Measurements from ENCODE around the gene MKI67.
"Not testable (repeated sequence)": the region's sequence is repeated elsewhere in the genome, so short reads cannot be mapped to it uniquely, and the experiment has no call there.

MKI67 gene

DNA sequence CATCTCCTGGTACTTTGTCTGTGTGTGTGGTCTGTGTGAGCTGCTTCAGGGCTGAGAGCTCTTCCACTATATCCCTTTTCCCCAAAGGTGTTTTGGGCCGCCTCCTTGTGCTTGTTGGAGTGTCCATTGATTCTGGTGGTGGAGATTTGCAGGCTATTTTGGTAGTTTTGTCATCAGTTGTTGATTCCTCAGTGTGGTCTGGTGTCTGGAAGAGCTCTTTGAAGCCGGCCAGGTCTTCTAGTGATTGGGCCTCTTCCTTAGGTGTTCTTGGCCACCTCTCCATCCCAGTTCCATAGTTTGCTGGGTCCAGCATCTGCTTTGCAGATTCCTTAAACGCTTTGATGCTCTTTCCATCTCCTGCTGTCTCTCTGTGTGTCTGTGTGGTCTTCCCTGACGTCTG, 20.8 kb downstream of the MKI67 start:
- DNase-seq, result no peak

DNA sequence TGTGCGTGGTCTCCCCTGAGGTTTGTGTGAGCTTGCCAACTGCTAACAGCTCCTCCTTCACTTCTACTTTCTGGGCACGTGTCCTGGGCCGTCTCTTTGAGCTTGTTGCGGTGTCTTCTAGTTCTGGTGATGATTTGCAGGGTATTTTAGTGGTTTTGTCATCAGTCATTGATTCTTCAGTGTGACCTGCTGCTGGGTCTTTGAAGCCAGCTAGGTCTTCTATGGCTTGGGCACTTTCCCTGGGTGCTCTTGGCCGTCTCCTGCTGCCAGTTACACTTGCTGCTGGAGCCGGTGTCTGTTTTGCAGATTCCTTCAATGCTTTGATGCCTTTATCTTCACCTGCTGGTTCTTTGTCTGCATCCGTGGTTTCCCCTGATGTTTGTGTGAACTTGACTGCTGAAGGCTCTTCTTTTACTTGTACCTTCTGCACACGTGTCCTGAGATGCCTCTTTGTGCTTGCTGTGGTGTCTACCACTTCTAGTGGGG, 23.0 kb downstream of the MKI67 start:
- no peak for DNase-seq

DNA sequence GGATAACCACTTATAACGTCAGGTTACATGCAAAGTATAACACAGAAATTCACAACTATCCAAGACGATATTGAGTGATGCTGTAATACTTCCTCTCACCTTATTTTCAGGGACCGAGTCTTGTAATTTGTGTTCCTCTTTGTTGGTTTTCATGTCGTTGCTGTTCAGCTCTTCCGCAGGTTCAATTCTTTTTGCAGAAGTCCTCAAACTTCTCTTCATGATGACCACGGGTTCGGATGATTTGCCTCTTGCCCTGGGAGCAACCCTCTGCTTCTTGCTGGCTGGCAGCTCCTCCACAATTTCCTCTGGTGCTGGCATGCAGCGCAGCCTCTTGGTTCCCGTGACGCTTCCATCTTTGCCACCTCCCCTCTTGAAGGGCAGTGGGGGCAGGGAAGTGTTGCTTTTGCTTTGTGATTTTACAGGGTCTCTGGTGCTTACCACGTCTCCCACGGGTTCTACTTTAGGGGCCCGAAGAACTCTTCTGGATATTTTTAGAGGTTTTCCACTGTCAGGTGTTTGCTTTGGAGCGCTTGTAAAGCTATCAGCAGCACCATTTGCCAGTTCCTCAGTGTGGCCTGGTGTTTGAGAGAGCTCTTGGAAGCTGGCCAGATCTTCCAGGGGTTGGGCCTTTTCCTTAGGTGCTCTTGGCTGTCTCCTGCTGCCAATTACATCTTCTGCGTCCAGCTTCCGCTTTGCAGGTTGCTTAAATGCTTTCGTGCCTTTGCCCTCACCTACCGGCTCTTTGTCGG, 23.6 kb downstream of the MKI67 start:
- no peak for DNase-seq

DNA sequence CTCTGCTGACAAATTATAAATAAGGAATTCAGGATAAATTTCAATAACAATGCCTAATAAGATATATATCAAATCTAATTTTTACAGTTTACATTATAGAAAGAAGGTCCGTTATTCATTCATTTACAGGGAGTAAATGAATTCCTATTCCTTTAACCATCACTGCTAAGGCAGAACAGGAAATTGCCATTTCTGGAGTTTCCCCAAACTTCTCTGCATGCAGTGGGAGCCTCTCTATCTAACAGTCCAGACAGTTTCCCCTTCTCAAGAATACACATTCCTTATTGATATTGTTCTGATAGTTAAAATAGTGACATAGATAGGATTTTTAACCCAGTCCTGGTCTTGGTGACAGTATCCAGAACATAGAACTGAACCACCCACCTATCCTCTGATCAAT, 24.3 kb downstream of the MKI67 start:
- DNase-seq, result no peak

DNA sequence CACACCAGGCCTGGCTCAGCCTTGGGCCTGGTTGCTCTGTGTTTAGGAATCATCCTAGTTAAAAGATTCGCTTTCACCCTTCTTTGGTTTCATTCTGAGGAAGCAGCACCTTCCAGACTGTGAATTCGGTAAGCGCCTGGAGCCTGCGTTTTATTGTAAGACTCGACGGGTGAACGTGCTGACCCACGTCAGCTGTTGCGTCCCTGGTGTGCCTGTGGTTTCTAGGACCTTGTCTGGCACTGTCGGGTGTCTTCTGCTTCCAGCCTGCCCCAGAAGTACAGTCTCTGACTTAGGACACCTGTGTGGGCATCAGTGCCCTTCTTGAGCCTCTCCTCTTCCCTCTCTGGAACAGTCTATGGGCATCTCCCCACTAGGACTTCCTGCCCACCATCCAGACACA, 26.3 kb downstream of the MKI67 start:
- DNase-seq, result no peak

DNA sequence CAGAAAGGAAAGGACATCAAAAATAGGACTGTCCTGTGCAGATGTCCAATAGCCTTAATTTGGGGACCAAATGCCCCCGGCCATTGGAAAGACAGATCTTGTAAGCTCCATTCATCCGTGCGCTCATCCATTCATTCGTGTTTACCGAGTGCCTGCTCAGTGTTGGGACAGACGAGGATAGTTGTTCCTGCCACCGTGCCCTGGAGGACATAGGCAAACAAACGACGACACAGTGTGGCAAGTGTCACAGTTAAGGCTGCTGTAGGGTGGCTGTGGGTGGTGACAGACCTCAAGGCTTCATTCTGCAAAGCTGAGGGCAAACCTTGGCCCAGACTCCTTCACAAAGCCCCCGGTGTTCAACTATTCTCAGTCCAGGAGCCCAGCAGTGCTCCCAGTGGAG, 27.6 kb downstream of the MKI67 start:
- DNase-seq, result no peak

DNA sequence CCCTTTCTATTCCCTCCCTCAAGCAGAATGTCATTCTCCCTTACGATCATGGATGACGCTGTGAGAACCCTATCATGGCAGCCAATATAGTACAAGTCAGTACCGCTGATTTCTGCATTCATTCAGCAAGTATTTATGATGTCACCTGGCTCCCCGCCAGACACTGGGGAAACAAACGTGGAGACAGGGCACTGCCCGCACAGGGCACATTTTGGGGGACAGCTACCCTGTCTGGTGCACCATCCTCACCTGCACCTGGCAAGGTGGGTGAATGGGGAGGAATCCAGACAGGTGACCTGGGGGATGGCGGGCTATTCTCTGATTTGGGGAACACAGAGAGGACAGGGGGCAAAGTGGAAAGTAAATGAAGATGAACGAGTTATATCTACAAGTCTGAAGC, 28.4 kb downstream of the MKI67 start:
- DNase-seq, result no peak

DNA sequence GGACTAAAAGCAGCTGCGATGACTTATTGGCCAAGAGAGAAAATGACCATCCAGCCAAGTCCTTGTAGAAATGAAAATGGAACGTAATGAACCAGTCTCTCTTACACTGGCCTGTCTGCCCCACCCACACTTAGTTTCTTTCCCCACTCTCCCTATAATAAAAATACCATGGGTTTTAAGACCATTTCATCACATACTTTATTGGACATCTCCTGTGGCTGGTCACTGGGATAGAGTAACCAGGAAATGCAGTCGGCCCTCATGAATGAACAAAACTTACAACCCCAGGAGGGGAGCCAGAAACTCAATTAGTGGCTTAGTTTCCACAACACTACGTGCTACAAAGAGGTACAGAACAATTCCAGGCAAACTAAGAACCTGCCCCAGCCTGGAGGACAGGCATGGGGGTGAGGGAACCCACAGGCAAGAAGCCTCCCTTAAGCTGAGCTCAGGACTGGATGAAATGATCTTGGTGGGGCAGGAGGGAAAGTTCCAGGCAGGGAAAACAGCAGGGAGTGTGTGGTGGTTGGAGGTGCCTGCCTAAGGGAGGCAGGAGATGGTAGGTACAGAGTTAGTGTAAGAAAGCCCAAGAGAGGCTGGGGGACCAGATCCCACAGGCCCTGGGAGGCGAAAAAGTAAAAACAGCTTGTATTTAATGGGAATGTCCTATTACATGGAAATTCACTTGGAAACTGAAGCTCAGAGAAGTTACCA, 29.6 kb downstream of the MKI67 start:
- DNase-seq, result no peak

DNA sequence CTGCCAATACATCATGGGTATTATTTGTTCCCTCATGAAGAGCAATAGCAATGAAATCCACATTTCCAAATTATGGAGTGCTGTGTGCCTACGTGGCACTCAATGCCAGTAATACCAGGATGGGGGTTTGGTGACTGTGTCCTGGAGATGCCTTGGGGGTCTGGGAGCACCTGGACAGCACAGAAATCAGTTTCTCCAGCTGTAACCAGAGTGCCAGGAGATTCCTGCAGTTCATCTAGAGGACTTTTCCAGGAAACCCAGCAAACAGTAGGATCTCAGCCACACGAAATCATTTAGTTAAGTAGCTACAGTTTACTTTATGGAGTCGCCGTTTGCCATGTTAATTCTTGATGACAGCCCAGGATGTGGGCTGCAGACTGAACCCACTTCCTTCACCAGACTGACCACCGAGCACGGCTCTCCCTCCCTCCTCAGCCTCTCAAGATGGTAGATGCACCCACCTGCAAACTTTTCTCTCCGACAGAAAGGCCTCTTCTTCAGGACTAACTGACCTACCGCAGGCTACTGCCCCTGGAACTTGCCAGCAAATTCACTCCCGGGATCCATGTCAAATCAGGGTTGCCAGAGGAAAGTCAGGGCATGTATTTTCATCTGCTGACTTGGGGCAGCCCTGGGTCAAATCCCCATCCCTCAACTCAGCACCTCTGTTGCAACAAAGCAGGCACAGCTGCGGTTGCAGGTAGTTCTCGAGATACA, 30.3 kb downstream of the MKI67 start:
- DNase-seq, result no peak

DNA sequence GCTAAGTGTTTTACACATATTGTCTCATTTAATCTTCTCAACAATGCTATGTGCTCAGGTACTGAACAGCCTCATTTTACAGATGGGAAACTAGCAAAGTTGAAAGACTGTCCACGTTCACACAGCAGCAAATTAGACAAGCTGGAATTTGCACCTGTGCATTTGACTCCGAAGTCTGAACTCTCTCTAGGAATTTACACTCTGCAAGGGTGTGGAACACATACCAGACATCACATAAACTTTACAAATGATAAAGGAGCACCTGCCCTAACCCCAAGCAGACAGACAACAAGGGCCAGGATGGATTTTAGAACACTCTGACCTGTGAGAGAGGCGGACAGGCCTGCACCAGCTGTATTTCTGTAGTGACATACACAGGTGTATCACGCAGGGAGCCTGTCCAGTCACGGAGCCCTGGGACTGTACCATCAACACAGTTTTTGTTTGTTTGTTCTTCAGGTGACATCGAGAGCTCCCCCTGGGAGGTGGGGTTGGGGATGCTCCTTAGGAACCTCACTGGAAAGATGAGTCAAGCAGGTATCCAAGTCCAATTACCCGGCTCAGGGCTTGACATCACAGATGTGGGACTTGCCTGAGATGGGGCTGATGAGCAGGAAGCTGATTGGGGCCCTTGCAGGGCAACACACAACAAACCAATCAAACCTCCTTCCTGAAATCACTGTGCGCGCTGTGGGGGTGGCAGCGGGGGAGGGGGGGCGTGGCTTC, 31.0 kb downstream of the MKI67 start:
- no peak for DNase-seq

DNA sequence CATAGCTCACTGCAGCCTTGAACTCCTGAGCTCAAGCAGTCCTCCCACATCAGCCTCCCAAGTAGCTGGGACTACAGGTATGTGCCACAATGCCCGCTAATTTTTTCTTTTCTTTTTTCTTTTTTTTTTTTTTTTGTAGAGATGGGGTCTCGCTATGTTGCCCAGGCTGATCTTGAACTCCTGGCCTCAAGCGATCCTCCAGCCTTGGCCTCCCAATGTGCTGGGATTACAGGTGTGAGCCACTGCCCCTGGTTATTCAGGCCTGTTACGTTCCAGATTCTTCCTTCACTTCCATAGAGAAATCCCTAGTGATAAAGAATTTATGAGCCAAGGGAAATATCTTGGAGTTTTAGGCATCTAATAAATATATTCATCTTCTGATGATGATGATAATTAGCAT, 31.6 kb downstream of the MKI67 start:
- DNase-seq, result not testable (repeated sequence)

DNA sequence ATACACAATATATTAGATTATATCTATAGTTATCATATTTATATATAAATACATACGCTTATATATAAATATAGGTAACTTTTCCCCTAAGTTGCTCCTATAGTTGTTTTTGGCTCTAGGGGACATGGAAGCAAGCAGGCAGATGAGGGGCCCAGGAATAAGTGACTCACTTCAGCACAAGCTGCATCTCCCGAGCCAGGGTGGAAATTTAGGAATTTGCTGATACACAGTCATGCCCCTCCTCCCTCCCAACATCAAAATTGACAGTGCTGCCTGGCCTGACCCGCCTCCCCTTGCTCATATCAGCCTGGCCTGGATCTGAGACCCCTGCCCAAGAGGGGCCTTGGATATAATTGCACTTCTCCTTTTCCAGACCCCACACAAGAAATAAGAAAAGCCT, 33.8 kb downstream of the MKI67 start:
- DNase-seq, result no peak

DNA sequence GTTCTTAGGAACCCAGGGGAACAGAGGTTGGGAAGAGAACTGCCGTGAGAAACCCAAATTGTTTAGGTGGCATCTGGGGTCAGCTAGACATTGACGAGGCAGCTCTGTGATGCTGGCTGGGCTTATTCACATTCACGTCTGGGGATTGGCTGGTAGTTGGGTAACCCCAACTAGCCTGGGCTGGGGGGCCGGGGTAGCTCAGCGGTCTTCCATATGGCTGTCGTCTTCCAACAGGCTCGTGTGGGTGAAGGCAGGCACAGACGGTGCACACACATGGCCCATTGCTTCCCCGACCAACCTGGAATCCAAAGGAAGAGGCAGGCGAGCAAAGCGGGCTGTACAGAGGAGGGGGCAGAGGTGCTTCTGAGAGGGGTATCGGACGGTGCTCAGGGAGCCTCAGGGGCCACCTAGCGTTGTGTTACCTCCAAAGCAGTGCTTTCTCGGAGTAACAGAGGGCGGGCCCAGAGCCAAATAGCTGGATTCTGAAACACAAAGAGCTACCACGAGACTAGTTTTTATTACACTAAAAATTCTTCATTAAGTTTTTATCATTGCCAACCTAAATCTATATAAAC, 34.5 kb downstream of the MKI67 start:
- no peak for DNase-seq

DNA sequence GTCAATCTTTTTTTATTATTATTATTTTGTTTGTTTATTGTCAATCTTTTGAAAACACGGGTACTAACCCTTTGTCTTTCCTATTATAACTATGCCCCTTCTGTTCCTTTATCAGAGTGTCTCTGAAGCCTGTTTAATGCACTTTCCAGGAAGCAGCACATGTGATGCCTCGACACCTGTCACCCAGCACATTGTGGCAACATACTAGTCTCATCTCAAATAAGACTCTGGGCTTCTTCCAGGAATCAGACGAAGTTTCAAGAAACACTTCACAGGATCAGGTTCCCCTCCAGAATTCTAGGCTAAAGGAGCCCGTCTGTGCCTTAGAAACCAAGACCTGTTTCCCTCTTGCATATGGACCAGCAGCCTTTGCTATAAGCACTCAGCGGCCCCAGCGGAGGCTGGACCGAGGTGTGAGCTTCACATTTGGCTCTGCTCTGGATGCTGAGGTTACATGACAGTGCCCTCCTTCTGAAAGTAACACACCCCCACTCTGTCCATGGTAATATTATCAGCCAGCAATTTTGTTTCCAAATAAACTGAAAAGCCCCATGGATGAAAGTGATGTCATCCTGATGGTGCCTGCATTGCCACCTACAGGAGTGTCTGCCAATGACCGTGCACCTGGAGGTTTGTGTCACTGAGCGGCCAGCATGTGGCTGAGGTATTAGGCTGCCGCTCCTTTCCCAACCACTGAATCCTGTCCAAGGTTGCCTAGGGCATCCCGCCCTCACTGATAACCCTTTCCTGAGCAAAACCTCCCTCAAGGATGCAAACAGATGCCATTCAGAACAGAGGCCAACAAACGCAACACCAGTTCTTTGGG, 38.1 kb downstream of the MKI67 start:
- DNase-seq, result no peak

DNA sequence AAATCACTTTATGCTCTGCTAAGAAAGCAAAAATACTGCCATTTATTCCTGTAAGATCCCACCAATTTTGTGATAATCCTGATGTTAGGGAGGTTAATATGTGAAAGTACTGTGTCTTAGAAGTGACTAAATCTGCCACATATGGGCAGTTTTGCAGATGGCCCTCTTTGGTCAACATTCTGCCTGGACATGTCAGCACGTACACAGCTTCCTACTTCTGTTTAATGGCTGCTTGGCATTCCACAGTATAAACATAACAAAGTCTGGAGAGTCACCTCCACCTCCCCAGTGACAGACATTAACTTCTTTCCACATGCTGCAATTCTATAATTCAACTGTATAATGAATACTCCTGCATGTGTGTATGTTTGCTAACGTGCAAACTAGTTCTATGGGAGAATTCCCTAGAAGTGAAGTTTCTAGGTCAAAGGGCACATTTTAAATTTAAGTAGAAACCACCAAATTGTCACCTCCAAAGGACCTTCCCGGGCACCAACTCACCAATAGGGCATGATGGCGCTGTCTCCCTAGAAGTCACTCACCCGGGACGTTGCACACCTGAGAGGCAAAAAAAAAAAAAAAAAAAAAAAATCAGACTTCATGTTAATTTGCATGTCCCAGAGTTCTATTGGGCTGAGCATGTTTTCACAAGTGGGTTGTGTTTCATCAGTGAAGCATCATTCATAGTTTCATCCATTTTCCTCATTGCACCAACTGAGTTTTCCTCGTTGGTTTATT, 38.9 kb downstream of the MKI67 start:
- no peak for DNase-seq

DNA sequence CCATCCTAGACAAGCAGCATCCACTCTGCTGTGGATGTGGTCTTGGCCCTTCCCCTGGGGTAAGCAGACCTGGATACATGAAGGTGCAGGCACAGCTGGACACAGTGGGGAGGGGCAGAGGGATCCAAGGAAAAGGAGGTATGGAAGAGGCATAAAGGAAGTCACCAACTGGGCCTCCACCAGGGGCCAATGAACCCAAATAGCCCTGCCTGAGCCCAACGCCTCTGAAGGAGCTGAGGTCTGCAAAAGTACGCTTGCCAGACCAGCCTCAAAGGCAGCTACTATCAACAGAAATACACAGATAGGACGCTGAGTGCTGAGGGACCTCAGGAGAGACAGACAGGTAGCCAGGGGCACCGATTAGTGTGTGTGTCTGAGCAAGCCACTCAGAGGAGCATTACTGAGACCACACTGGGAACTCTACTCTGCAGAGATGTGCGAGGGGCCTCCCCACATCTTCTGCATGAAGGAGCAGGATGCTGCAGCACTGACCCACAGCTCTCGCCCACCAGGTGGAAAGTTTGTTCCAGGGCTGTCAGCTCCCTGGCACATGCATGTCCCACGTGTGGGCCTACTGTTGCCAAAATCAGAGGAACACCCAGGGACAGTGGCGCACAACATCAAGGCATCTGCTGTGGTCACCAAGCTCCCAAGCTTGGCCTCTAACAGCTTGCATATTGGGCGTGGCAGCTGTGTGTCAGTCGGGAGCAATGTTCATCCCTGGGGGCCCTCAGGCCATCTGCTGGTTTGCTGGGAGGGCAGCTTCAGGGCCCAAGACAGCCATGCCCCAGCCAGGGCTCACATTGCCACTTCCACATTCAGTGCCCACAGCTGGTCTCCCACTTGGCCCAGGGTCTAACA, 40.0 kb downstream of the MKI67 start:
- DNase-seq, result no peak

DNA sequence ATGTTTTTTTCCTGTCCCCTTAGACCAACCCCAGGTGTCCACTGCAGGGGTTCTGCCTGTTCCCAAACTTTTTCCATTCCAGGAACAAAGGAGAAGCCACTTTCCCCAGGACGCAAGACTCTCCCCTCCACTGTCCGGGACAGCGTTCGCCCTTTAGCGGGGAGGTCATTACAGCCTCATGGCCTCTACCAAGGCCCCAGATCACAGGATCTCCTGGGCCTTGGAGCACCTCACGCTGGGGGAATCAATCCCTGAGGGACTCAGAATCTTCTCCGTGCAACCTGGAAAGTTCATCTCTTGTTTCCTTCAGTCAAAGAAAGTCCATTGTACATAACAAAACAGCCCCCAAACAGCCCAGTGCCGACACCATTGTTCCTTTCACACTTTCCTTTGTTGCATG, 41.2 kb downstream of the MKI67 start:
- DNase-seq, result no peak

DNA sequence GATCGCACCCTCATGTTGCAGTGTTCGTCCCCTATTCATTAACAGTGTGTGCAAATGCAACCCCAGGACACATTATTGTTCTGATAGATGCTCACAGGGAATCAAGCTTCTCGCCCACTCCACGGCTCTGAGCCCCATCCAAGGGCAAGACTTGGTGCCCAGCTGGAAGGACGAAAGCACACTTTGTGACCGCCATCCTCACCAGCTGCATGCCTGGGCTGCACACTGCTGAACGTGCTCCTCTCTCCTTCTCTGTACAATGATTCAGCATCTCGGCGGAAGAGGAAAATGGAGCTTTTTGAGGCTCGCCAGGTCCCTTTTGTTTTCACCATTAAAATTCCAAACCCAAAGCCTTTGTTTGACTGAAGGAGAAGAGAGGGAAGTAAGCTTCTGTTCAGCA, 41.9 kb downstream of the MKI67 start:
- DNase-seq, result no peak

DNA sequence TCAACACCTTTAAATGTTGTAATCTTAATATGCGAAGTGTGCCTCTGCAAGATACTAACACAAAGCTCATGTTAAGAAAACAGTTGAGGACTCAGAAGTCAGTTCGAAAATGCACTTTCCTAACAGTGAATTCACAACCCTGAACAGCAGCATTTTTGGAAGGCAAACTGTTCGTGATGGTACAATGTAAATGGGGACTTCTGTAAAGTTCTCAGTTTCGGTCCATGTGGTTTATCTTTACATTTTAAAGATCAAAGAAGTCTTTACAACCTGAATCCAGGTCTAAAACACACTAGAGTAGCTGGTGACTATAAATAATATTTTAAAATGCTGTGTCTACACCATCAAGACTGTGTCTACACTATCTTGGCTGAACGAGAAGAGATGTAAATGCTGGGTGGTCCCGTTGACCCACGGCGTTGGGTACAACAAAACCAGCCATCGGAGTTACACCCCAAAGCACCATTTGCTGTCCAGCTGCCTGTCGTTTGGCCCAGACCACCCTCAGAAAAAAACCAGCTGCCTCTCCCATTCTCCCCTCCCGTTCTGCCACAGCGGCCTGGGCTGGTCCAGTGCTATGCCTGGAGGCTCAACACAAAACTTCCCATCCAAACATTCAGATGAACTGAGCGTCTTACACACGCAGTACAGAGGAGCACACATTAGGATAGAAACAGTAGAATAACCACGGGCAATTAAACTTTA, 42.9 kb downstream of the MKI67 start:
- DNase-seq, result no peak
